Loucy (cell line): ENCODE data around the gene RALGDS.

Source experiments
- EZH2phosphoT487 ChIP-seq: fragments of 200-600 bp; IDR thresholded peaks from 2 replicates; pipeline ENCODE4 v1.6.1; 2018; ENCODE audit warnings: antibody characterized with exemption, mild to moderate bottlenecking, moderate library complexity, borderline replicate concordance
- TF ChIP-seq, protein P1 (sequence below): fragments of 200-600 bp; sonication (generic); conservative IDR thresholded peaks from 2 replicates; pipeline ENCODE4 v1.5.1; 2014; ENCODE audit warnings: mild to moderate bottlenecking, antibody characterized with exemption, low read length

GRCh38 chr9:133139246-133140173 is 18.5 kb upstream of the RALGDS start:
- TF ChIP-seq, protein P1, sequence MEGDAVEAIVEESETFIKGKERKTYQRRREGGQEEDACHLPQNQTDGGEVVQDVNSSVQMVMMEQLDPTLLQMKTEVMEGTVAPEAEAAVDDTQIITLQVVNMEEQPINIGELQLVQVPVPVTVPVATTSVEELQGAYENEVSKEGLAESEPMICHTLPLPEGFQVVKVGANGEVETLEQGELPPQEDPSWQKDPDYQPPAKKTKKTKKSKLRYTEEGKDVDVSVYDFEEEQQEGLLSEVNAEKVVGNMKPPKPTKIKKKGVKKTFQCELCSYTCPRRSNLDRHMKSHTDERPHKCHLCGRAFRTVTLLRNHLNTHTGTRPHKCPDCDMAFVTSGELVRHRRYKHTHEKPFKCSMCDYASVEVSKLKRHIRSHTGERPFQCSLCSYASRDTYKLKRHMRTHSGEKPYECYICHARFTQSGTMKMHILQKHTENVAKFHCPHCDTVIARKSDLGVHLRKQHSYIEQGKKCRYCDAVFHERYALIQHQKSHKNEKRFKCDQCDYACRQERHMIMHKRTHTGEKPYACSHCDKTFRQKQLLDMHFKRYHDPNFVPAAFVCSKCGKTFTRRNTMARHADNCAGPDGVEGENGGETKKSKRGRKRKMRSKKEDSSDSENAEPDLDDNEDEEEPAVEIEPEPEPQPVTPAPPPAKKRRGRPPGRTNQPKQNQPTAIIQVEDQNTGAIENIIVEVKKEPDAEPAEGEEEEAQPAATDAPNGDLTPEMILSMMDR = no peak
- no peak for TF ChIP-seq EZH2phosphoT487
